DMS 273 (cell line): ENCODE results near the gene HOXC12.

ENCODE experiments used
- DNase-seq: peaks from one replicate; lab custom pipeline; 2025; ENCODE audit not compliant: unreplicated experiment; lab: John Stamatoyannopoulos, UW

Gene HOXC12

DNA sequence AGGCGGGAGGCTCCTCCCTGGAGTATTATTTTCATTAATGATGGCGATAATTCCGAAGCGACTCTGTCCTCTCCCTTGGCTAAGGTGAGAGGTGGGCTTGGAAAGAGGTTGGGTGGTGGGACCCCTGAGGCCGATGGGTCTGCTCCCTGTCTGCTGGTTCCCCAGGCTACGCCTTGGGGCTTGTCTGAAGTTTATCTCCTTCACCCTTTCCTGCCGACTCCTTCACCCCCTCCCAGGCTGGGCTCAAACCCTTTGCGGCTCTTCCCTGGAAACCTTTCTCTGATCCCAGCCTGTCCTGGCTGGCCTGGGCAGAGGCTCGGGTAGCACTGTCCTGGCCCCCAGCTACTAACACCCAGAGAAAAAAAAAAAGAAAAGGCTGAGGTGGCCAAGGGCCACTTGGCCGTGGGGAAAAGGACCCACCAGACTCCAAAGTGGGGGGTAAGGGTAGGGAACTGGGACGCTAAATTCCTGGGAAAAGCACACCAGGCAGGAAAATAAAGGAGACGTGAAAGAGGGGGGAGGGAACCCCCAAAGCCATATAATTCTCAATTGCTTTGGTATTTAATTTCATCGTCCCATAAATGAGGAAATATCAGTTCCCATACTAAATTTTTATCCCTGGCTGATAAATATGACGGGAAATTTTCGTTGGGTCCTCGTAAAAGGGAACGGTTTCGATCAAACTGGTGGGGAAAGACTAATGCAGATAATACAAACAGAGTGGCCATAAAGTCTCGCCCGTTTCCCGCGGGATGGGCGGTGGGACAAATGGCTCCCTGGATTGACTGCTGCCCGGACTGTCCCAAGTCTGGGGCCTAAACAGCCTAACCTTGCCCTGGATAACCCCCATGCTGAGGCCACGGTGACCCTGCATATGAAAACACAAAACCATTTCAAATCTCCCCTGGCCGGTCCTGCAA, 28.2 kb downstream of the HOXC12 start:
- no peak for DNase-seq

DNA sequence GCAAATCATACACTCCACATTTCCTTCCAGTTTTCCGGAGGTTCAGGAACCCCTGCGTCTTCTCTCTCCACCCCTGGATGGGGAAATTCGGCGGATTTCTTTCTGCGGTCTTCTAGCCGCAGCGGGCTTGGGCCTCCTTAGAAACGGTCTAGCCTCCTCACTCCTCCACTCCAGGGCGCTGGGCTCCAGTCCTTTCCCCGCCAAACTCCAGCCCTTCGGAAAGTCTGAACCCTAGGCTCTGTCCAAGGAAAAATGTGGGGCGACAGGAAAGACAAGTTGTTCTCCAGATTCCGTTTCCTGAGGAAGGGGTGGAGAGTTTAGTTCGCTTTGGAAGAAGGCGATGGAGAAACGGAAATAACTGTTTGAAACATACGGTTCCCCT, 28.9 kb downstream of the HOXC12 start:
- no peak for DNase-seq

DNA sequence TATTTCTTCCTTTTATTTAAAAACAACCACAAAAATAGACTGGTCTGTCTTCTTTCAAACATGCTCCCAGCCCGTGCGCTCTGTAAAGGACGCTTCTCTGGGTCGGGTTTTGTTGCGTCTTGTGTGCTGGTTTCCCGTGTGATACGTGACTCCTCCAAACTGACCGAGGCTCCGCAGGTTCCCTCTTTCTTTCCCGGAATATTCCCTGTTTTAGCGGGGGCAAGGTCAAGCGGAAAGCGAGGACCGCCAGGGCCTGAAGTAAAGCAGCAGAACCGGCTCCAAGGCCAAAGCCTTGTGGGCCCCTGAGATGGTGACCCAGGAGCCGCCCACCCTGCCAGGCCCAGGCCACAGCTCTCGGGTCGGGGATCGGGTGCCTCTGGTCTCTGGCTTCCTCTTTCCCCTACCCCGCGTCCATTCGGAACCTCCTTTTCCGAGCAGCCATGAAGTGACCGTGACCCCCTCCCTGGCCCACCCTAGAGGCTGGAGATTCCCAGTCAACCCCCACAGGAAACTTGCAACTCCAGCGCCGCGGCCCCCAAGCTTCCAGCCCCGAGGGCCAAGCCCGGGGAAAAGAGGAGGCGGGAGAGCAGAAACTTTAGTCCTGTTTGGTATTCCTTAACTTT, 29.4 kb downstream of the HOXC12 start:
- no peak for DNase-seq

DNA sequence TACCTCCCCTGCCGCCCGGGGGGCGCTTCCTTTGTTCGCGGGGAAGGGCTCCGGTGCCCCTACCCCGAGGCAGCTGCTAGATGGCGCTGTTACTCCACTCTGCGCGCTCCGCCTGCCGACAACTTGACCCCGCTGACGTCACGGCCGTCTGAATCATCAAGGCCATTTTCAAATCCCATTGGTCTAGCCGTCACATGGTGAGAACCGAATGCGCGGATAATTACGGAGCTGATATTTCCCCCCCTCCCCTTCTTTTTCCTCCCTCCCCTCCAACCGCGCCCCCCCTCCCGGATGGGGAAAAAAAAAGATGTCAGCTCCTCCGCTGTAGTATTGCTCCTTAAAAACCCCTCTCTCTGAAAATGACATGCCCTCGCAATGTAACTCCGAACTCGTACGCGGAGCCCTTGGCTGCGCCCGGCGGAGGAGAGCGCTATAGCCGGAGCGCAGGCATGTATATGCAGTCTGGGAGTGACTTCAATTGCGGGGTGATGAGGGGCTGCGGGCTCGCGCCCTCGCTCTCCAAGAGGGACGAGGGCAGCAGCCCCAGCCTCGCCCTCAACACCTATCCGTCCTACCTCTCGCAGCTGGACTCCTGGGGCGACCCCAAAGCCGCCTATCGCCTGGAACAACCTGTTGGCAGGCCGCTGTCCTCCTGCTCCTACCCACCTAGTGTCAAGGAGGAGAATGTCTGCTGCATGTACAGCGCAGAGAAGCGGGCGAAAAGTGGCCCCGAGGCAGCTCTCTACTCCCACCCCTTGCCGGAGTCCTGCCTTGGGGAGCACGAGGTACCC, 30.4 kb downstream of the HOXC12 start, which contains the start of gene HOXC10:
TSS of gene HOXC10 (plus strand) at position 246 of the 791 bp plus-strand sequence. CDS start at position 360, 114 bp downstream.
- DNase-seq, result peak; percentile 90

DNA sequence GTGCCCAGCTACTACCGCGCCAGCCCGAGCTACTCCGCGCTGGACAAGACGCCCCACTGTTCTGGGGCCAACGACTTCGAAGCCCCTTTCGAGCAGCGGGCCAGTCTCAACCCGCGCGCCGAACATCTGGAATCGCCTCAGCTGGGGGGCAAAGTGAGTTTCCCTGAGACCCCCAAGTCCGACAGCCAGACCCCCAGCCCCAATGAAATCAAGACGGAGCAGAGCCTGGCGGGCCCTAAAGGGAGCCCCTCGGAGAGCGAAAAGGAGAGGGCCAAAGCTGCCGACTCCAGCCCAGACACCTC, 30.9 kb downstream of the HOXC12 start:
- DNase-seq, result no peak

DNA sequence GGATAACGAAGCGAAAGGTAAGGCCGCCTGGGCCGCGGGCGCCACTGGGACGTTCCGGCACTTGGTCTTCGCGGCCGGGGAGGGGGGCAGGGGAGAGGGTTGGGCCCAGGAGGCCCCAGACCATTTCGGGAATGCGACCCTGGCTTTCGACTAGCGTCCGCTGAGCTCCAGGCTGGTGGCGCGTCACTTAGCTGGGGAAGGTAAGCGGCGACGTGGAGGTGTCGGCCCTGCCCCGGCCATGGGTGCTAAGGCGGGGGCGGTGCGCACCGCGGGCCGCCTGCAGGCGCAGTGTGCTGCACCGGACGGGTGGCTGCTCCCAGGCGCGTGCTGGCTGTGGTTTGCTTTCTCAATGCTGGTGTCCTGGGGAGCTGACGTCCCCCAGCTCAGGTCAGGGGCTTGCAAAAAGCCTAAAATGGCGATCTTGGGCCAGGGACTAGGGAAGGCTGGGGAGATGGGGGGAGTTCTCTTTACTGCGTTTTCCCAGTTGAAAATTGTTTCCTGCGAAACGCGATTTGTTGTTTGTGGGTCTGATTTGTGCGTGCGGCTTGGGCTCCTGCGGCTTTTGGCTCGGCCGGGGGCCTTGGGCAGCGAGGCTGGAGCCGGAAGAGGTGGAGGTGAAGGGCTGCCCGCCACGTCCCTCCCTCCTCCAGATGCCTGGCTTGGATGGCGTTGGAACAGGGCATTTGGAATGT, 31.4 kb downstream of the HOXC12 start:
- no peak for DNase-seq

DNA sequence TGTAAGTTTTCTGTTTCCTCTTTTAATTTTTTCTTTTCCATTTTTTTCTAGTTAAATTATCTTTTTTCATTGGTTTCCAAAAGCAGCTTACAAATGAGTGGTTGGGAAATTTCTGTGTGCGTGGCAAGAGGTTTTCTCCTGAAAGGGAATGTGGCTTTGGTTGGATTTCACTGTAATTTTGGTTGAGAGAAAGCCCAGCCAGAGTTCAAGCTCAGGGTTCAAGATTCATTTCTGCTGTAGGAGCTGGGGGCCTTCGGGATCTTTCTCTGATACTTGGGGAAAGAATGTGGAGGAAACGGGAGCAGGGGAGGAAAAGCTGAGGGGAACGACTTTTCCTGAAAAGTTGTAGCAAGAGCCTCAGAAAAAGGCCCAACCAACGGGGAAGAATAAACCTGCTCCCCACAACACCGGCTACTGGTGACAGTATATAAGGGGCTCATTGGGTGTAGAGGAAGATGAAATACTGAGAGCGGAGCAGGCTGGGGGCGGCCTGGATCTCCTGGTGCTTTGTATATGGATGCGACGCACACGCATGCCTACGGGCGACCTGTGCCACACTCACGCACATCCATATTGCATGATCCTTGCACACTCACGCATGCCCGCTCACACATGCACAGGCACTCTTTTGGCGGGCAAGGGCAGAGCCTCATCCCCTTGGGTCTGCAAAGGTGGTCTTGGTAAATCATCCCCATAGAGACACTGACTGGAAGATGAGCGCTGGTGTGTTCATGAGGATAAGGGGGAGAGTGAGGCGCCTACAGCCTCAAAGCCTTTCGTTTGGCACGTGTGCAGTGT, 32.2 kb downstream of the HOXC12 start:
- no peak for DNase-seq

DNA sequence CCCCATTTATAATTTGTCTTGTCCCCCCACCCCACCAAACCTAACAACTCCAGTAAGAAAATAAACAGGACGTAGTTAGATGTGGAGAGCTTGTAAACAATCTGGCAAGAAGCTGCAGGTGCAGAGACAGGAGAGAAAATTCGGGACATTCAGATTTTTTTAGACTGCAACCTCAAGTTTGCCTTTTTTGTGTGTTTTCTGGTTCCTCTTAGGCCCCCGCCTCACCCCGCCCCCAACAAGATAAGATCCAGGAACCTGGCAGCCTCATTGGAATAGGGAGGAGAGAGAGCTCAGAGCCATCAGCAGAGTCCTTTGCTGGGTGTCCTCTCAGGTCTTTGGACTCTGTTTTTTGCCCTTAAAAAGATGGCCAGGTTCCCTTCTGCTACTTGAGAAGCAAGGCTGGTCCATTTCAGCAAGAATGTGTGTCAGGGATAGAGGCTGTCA, 33.1 kb downstream of the HOXC12 start:
- no peak for DNase-seq

DNA sequence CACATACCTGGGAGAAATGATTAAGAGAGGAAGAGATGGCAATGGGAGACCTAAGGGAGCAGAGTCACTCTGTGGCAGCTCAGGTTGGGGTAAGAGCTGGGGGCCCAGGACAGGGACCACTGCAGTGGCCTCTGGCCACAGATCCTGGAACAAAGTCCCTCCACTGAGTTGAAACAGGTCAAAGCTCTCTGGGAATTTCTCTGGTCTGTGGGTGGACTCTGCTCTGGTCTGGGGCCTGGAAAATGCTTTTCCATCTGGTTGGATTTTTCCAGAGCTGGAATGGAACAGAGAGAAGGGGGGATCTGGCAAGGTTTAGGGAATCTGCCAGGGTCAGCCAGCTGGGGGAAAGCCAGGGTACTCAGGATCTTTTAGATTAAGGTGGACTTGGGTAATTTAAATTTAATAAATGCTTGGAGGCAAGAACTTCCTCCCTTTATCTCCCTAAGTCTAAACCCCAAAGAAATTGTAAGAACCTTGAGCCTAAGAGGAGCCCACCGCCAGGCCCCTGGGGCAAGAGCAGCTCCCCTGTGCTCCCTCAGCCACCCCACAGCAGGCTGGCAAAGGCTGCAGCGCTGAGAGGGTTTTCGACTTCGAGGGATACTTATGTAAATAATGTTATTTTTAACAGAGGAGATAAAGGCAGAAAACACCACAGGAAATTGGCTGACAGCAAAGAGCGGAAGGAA, 34.0 kb downstream of the HOXC12 start:
- DNase-seq, result no peak

DNA sequence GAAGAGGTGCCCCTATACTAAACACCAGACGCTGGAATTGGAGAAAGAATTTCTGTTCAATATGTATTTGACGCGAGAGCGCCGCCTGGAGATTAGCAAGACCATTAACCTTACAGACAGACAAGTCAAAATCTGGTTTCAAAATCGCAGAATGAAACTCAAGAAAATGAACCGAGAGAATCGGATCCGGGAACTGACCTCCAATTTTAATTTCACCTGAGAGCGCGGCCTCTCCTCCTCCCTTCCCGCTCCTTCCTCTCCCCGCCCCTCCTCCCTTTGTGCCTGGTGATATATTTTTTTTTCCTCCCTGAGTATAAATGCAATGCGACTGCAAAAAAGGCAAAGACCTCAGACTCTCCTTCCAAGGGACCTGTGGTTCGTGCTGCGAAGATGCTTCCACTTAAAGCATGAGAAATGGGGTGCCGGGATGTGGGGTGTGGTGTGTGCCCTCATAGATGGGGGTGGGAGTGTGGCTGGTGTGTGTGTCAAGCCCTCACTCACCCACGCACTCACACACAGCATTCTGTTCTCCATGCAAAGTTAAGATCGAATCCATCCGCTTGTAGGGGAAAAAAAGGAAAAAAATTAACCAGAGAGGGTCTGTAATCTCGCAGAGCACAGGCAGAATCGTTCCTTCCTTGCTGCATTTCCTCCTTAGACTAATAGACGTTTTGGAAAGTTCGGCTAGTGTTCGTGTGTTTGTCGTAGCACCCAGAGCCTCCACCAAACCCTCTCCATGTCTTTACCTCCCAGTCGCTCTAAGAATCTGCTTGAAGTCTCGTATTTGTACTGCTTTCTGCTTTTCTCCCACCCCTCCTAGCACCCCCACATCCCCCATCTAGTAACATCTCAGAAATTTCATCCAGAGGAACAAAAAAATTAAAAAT, 34.8 kb downstream of the HOXC12 start:
- DNase-seq, result peak; percentile 68

DNA sequence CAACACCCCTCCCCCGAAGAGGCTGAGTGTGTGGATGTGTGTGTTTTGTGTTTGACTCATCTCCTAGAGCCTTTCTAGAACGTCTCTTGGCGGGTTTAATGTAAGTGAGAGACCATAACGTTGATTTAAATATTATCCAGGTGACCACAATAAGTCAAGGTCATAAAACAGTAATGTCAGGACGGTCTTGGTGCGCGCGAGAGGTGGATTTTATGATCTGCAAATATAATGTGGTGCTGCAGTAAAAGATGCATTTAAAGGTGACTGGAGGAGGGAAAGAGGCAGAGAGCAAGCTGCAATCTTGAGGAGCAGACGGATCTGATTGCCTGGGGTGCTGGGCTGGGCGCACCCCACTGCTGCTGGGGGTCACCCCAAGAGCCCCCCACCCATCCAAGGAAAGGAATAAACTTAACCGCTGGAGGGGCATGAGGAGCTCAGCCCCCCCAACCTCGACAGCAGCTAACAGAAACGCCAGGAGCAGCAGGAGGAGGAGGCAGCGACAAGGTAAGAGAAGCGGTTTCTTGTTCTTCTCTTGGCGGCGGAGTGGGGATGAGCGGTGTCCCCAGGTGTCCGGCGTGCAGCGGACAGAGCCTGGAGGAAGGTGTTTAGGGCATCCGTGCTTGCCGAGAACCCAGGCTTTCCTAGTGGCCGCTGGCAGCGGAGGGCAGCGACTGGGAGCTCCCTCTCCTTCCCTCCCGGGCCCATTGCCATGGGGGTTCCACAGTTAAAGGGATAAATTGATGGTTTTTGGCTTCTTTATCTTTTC, 35.8 kb downstream of the HOXC12 start:
- no peak for DNase-seq

DNA sequence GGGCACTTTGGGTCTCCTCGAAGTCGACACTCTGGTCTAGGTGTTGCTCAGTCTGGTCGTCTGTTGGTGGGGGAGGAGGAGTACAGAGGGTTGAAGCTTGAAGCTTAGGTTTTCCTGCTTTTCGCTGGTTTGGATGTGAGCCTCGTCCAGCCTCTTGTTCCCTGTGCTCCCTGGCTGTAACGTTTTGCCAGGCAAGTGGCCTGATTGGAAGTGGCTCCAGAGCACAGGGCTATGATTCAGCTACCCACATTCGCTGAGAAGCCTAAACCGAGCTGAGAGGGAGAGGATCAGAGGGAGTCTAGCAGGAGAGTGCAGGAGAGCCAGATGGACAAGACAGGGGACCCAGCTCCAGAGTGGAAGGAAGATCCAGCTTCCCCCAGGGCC, 36.4 kb downstream of the HOXC12 start:
- DNase-seq, result peak; percentile 12

DNA sequence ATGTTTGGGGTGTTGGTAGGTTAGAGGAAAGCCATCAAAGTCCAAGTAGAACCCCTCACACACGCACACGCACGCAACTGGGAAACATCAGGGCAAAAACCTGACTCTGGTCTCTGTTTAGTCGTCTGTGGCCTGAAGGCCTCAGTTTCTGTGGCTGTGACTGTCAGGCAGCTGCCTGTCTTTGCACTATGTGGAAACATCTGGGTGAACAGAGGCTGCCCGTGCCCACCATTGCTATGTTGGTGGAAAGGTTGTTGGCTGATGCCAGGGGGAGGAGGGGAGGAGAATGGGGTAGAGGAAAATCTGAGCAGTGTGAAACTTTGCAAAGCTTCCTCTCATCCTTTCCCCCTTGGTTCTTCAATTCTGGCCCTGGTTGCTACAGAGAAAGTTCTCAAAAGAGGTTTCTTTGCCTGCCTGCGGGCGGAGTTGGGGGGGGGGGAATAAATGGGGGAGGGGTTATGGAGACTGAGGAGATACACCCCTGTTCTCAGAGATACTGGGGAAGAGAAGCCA, 37.7 kb downstream of the HOXC12 start:
- DNase-seq, result no peak

DNA sequence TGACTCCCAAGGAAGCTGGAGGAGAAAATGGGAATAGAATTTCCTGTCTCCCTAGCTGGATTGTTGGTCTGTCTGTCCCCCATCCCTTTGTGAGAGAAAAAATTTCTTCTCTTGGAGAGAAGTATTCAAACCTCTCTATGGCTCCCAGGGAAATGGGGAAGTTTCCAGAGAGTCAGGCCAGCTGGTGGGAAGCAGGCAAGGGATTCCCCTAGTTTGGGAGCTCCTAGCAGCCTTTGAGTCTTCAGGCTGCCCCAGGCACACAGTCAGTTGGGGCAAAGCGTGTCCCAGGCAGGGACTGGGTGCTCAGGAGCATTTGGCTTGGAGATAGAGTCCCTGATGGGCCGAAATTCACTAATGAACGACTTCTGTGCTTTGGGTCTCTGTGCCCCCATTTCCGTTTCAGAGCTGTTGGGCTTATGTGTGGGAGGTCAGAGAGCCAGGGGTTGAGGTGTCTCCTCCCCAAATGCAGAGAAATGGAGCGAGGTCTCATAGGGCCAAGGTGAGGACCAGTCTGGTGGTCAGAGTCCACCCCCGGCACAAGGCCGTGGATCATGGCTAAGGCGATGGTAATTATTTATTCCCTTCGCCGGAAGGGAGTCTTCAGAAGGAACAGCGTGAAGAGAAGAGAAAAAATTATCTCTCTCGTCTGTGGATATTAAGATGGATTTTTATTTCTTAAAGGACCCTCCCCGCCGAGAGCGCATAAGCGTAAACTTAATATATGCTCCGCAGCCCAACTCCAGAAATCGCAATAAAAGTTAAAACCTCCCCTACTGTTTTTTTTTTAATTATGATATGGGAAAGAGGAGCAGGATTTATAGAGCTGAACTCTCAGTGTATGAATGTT, 38.7 kb downstream of the HOXC12 start:
- no peak for DNase-seq

DNA sequence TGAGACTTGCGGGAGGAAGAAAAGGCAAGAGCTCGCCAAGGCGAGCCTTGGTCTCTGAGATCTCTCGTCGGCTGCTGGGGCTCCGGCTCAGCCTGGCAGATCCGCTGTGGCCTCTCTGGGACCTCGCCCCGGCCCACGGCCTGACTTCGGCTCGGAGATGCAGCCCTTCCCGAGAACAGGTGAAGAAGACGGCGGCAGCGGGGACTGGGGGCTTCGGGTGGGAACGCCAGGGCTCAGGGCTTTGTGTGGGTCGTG, 39.2 kb downstream of the HOXC12 start:
- DNase-seq, result no peak

DNA sequence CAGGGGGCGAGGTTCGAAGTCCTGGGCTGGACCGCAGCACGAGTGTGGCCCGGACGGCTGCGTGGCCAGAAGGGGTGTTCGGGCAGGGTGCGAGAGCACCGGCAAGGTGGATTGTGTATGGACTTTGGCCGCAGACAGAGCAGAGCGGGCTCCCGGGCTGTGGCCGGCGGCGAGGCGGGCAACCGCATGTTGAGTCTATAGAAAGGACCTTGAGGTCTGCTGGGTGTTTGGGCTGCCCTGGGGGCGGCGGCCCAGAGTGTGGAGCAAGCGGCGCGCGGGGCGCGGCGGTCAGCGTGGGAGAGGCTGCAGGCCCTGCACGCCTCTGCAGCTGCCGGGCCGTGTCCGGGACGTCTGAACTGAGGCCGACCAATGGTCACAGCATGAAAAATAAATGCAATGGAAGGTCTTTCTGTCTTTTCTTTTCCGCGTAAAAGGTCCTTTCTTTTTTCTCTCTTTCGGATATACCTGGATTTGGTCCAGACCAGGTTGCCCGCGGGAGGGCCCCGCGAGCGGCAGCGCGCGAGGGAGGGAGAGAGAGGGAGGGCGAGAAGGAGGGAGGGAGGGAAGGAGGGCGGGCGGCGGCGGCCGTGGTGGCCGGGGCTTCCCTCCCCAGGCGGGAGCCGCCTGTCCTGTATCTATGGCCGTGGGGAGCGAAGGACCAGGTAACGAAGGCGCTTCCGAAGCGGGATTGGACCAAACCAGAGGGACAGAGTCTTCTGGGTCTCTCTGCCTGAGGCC, 39.7 kb downstream of the HOXC12 start:
- no peak for DNase-seq

DNA sequence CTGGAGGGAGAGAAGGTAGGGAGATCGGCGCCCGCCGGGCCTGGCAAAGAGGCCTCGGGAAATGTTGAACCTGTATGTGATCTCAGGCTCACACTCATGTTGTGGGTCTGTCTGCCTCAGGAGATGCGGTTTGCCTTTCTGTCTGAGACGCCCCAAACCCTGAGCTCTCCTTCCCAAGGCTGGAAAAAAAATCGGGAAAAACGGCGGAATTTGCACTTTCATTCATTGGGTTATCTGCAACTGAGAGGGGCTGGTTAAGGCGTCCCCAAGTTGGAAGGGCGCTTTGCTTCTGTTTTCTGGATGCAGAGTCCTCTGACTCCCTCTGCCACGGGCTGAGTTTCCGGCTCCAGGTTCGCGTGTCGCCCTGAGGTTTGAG, 40.3 kb downstream of the HOXC12 start:
- DNase-seq, result no peak
